Large intestine (tissue), 3 donors: ENCODE measurements around the gene BMAL1. TPM values are rescaled to one million over a fixed set of nuclear protein-coding genes. Genes with fewer than 3 reads are reported as not detected.

ENCODE experiments used
- DNase-seq, 2 donors: peaks; one replicate each; pipeline versions ENCODE4 v3.0.0 to v3.0.0-alpha.2; 2013
- H3K27ac ChIP-seq: one replicate; pipeline ENCODE4 v1.5.1; 2013; ENCODE audit warnings: low read length
- H3K27me3 ChIP-seq: 2 replicates; pipeline ENCODE4 v1.6.1; 2013; ENCODE audit warnings: low read length; ENCODE audit not compliant: control insufficient read depth, insufficient read depth
- H3K36me3 ChIP-seq: 2 replicates; pipeline ENCODE4 v1.6.1; 2013; ENCODE audit warnings: low read length; ENCODE audit not compliant: control insufficient read depth, insufficient read depth
- H3K4me1 ChIP-seq: one replicate; pipeline ENCODE4 v1.6.1; 2013; ENCODE audit warnings: low read length; ENCODE audit not compliant: control insufficient read depth, insufficient read depth
- H3K4me3 ChIP-seq: one replicate; pipeline ENCODE4 v1.5.1; 2013; ENCODE audit warnings: low read length
- H3K9me3 ChIP-seq: one replicate; pipeline ENCODE4 v1.6.1; 2013; ENCODE audit warnings: mild to moderate bottlenecking, low read depth, low read length, moderate library complexity; ENCODE audit not compliant: control insufficient read depth
- WGBS: methylation state at CpG from one replicate; pipeline ENCODE4 v1.1.5; 2013; ENCODE audit warnings: low lambda C conversion rate; ENCODE audit not compliant: insufficient coverage; 5-methylcytosine and 5-hydroxymethylcytosine counted together
- polyA plus RNA-seq: library from polyadenylated mRNA; unstranded; fragments of 120-200 nt; gene quantifications from one replicate; pipeline ENCODE4 v1.2.1, GENCODE V29; 2013

The BMAL1 gene
- polyA plus RNA-seq, 1 donor = 7.6 TPM

GRCh38 chr11:13303668-13304649 lies 26.4 kb downstream of the BMAL1 start:
- WGBS = 100% methylated on average over 1 of the region's 10 CpGs
- Histone ChIP-seq H3K9me3 (no peaks in the 10 kb centered on the region), H3K4me3 (no peak overlapping the region), H3K4me1 (no peaks in the 10 kb centered on the region), H3K27me3 (no peaks in the 10 kb centered on the region), H3K36me3 (no peaks in the 10 kb centered on the region), H3K27ac (no peak overlapping the region)
- no peak for DNase-seq

- Histone ChIP-seq H3K9me3 (no peaks in the 10 kb centered on the region), H3K27me3 (no peaks in the 10 kb centered on the region), H3K4me1 (no peaks in the 10 kb centered on the region), H3K36me3 (no peaks in the 10 kb centered on the region), H3K27ac (no peak overlapping the region), H3K4me3 (no peak overlapping the region)
- no peak for DNase-seq
- WGBS = no CpG with 5 or more reads among the region's 7 CpGs
Measured at GRCh38 chr11:13304655-13305335, 27.2 kb downstream of the BMAL1 start.

- Histone ChIP-seq H3K4me1 (no peaks in the 10 kb centered on the region), H3K36me3 (no peaks in the 10 kb centered on the region), H3K27ac (no peak overlapping the region), H3K9me3 (no peaks in the 10 kb centered on the region), H3K27me3 (no peaks in the 10 kb centered on the region), H3K4me3 (no peak overlapping the region)
- DNase-seq = no peak
- 100% methylated on average over 2 of the region's 2 CpGs for WGBS
Measured at GRCh38 chr11:13308704-13309103, 31.1 kb downstream of the BMAL1 start.

- Histone ChIP-seq H3K27ac (no peak overlapping the region), H3K27me3 (no peaks in the 10 kb centered on the region), H3K36me3 (no peaks in the 10 kb centered on the region), H3K4me1 (no peaks in the 10 kb centered on the region), H3K4me3 (no peak overlapping the region), H3K9me3 (no peaks in the 10 kb centered on the region)
- DNase-seq = no peak
- 100% methylated on average over 1 of the region's 4 CpGs for WGBS
Measured at GRCh38 chr11:13309156-13309555, 31.6 kb downstream of the BMAL1 start.

GRCh38 chr11:13310443-13310842 lies 32.9 kb downstream of the BMAL1 start:
- no CpG with 5 or more reads among the region's 6 CpGs for WGBS
- no peak for DNase-seq
- H3K36me3 ChIP-seq = no peaks in the 10 kb centered on the region
- no peaks in the 10 kb centered on the region for H3K27me3 ChIP-seq
- H3K9me3 ChIP-seq = no peaks in the 10 kb centered on the region
- H3K4me3 ChIP-seq = no peak overlapping the region
- no peaks in the 10 kb centered on the region for H3K4me1 ChIP-seq
- no peak overlapping the region for H3K27ac ChIP-seq

- Histone ChIP-seq H3K27ac (no peak overlapping the region), H3K27me3 (no peaks in the 10 kb centered on the region), H3K4me3 (no peak overlapping the region), H3K4me1 (no peaks in the 10 kb centered on the region), H3K9me3 (no peaks in the 10 kb centered on the region), H3K36me3 (no peaks in the 10 kb centered on the region)
- no CpG with 5 or more reads among the region's 3 CpGs for WGBS
- DNase-seq = no peak
Measured at GRCh38 chr11:13311570-13311969, 34.0 kb downstream of the BMAL1 start.

GRCh38 chr11:13313005-13313819 lies 35.6 kb downstream of the BMAL1 start:
- DNase-seq = no peak
- H3K36me3 ChIP-seq = no peaks in the 10 kb centered on the region
- H3K9me3 ChIP-seq = no peaks in the 10 kb centered on the region
- no peak overlapping the region for H3K27ac ChIP-seq
- no peaks in the 10 kb centered on the region for H3K4me1 ChIP-seq
- no peak overlapping the region for H3K4me3 ChIP-seq
- WGBS = 75% methylated on average over 2 of the region's 16 CpGs
- H3K27me3 ChIP-seq = no peaks in the 10 kb centered on the region

GRCh38 chr11:13314676-13315394 lies 37.2 kb downstream of the BMAL1 start:
- H3K4me1 ChIP-seq = peaks cover 4% of the 10 kb centered on the region
- no peaks in the 10 kb centered on the region for H3K36me3 ChIP-seq
- no peaks in the 10 kb centered on the region for H3K9me3 ChIP-seq
- no CpG with 5 or more reads among the region's 2 CpGs for WGBS
- no peaks in the 10 kb centered on the region for H3K27me3 ChIP-seq
- H3K27ac ChIP-seq = no peak overlapping the region
- H3K4me3 ChIP-seq = no peak overlapping the region
- DNase-seq = no peak

- Histone ChIP-seq H3K4me3 (no peak overlapping the region), H3K9me3 (no peaks in the 10 kb centered on the region), H3K4me1 (peaks cover 4% of the 10 kb centered on the region), H3K36me3 (no peaks in the 10 kb centered on the region), H3K27me3 (no peaks in the 10 kb centered on the region), H3K27ac (no peak overlapping the region)
- no peak for DNase-seq
- WGBS = no CpG with 5 or more reads among the region's 11 CpGs
Measured at GRCh38 chr11:13315517-13316432, 38.2 kb downstream of the BMAL1 start.
